Suprapubic skin (tissue), 4 donors: ENCODE measurements around the gene DSTN. TPM values are rescaled to one million over a fixed set of nuclear protein-coding genes. Genes with fewer than 3 reads are reported as not detected.

ENCODE experiments used
- DNase-seq, 2 donors: peaks; one replicate each; pipeline ENCODE4 v3.0.0-alpha.2; 2019; ENCODE audit warnings: low spot score in 2 of 2
- H3K27ac ChIP-seq: fragments of 200-600 bp; sonication (generic); one replicate; pipeline ENCODE4 v1.5.1; 2019
- H3K27me3 ChIP-seq: fragments of 200-600 bp; sonication (generic); one replicate; pipeline ENCODE4 v1.5.1; 2019
- H3K36me3 ChIP-seq: fragments of 200-600 bp; sonication (generic); one replicate; pipeline ENCODE4 v1.5.1; 2019
- H3K4me1 ChIP-seq: fragments of 200-600 bp; sonication (generic); one replicate; pipeline ENCODE4 v1.5.1; 2019
- H3K4me3 ChIP-seq: fragments of 200-600 bp; sonication (generic); one replicate; pipeline ENCODE4 v1.5.1; 2019; ENCODE audit warnings: mild to moderate bottlenecking
- H3K9me3 ChIP-seq: fragments of 200-600 bp; sonication (generic); one replicate; pipeline ENCODE4 v1.5.1; 2019
- EP300 ChIP-seq: sonication (generic); formaldehyde crosslinking; IDR thresholded peaks from one replicate; pipeline ENCODE4 v1.6.1; 2017; ENCODE audit warnings: antibody characterized with exemption
- POLR2A ChIP-seq, 2 donors: fragments of 450-650 bp; IDR thresholded peaks; one replicate each; pipeline ENCODE4 v1.6.1; 2017; ENCODE audit warnings: antibody characterized with exemption in 2 of 2, mild to moderate bottlenecking in 2 of 2, moderate library complexity in 2 of 2
- POLR2AphosphoS5 ChIP-seq, 3 donors: sonication (generic); formaldehyde crosslinking; IDR thresholded peaks; one replicate each; pipeline ENCODE4 v1.6.1; 2017; ENCODE audit warnings: antibody characterized with exemption in 3 of 3
- WGBS: methylation state at CpG from one replicate; pipeline ENCODE4 v1.1.5; 2018; 5-methylcytosine and 5-hydroxymethylcytosine counted together
- total RNA-seq, 4 donors: library from RNA; depleted of rRNA; stranded (reverse); fragments of >200 nt; gene quantifications; one replicate each; pipeline ENCODE4 v1.1.0, GENCODE V29; 2016
- TF ChIP-seq, protein P1 (sequence below), 2 donors: fragments of 200-600 bp in 1 of 2; fragments of 450-650 bp in 1 of 2; sonication (generic) in 1 of 2; IDR thresholded peaks; one replicate each; pipeline ENCODE4 v1.5.1; 2016 to 2019; ENCODE audit warnings: antibody characterized with exemption in 2 of 2, mild to moderate bottlenecking in 1 of 2, moderate library complexity in 1 of 2

Gene DSTN
- total RNA-seq, 4 donors from 2014 or later: 186 to 301 (median 258) TPM

DNA sequence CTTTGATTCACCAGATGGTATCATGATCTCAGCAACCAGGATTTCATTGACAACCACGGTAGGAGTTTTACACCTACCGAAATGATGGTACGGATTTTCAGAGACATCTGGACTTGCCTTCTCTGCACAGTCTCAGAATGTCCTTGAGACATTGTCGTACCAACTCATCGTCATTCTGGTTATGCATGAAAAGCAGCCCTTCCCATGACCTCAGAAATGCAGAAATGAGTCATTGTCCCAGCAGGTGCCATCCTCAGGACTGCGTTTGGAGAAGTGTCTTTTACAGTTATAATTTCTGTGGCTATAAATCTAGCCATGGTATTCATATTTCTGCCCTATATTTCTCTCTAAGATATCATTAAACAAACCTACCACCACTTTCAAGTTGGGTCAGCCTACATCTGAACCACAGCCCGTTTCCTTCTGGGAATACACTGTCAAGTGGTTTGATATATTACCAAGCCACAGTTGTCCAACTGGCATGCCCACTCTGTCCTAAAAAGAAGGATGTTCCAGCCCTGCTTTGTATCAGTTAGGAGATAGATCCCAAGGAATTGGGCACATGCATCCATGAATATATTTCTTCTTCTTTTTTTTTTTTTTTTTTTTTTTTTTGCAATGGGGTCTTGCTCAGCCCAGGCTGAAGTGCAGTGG, 31.2 kb upstream of the DSTN start:
- H3K36me3 ChIP-seq: no peaks in the 10 kb centered on the region
- 35% methylated on average over 7 of the region's 7 CpGs for WGBS
- TF ChIP-seq POLR2AphosphoS5 (IDR thresholded peaks at IDR 0.05) (no peak), EP300 (no peak), POLR2A (IDR thresholded peaks at IDR 0.05) (no peak)
- TF ChIP-seq, protein P1, sequence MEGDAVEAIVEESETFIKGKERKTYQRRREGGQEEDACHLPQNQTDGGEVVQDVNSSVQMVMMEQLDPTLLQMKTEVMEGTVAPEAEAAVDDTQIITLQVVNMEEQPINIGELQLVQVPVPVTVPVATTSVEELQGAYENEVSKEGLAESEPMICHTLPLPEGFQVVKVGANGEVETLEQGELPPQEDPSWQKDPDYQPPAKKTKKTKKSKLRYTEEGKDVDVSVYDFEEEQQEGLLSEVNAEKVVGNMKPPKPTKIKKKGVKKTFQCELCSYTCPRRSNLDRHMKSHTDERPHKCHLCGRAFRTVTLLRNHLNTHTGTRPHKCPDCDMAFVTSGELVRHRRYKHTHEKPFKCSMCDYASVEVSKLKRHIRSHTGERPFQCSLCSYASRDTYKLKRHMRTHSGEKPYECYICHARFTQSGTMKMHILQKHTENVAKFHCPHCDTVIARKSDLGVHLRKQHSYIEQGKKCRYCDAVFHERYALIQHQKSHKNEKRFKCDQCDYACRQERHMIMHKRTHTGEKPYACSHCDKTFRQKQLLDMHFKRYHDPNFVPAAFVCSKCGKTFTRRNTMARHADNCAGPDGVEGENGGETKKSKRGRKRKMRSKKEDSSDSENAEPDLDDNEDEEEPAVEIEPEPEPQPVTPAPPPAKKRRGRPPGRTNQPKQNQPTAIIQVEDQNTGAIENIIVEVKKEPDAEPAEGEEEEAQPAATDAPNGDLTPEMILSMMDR (IDR thresholded peaks at IDR 0.05): no peak
- H3K27ac ChIP-seq: no peak overlapping the region
- no peak for DNase-seq
- H3K4me3 ChIP-seq: no peak overlapping the region
- H3K4me1 ChIP-seq: peaks cover 19% of the 10 kb centered on the region
- no peaks in the 10 kb centered on the region for H3K27me3 ChIP-seq
- H3K9me3 ChIP-seq: no peaks in the 10 kb centered on the region

GRCh38 chr20:17541596-17541995, 28.3 kb upstream of the DSTN start:
- DNase-seq: no peak
- Histone ChIP-seq H3K27me3 (no peaks in the 10 kb centered on the region), H3K36me3 (no peaks in the 10 kb centered on the region), H3K4me1 (peaks cover 25% of the 10 kb centered on the region), H3K27ac (no peak overlapping the region), H3K4me3 (no peak overlapping the region), H3K9me3 (no peaks in the 10 kb centered on the region)
- TF ChIP-seq, protein P1 (IDR thresholded peaks at IDR 0.05): no peak
- TF ChIP-seq POLR2A (IDR thresholded peaks at IDR 0.05) (no peak), EP300 (no peak), POLR2AphosphoS5 (IDR thresholded peaks at IDR 0.05) (no peak)
- 87% methylated on average over 3 of the region's 3 CpGs for WGBS

GRCh38 chr20:17541996-17542395, 27.9 kb upstream of the DSTN start:
- H3K36me3 ChIP-seq: no peaks in the 10 kb centered on the region
- H3K4me3 ChIP-seq: no peak overlapping the region
- no peaks in the 10 kb centered on the region for H3K27me3 ChIP-seq
- WGBS: 85% methylated on average over 5 of the region's 5 CpGs
- TF ChIP-seq POLR2A (IDR thresholded peaks at IDR 0.05) (no peak), EP300 (no peak), POLR2AphosphoS5 (IDR thresholded peaks at IDR 0.05) (no peak)
- TF ChIP-seq, protein P1 (IDR thresholded peaks at IDR 0.05): no peak
- DNase-seq: no peak
- no peak overlapping the region for H3K27ac ChIP-seq
- H3K9me3 ChIP-seq: no peaks in the 10 kb centered on the region
- peaks cover 21% of the 10 kb centered on the region for H3K4me1 ChIP-seq

GRCh38 chr20:17542481-17542880, 27.4 kb upstream of the DSTN start:
- H3K4me3 ChIP-seq: no peak overlapping the region
- peaks cover 19% of the 10 kb centered on the region for H3K4me1 ChIP-seq
- no peaks in the 10 kb centered on the region for H3K9me3 ChIP-seq
- no peaks in the 10 kb centered on the region for H3K27me3 ChIP-seq
- peak overlapping the region; percentile 57 for H3K27ac ChIP-seq
- WGBS: 95% methylated on average over 1 of the region's 1 CpG
- DNase-seq: no peak
- no peak for TF ChIP-seq POLR2A (IDR thresholded peaks at IDR 0.05)
- no peak for TF ChIP-seq EP300
- no peak for TF ChIP-seq POLR2AphosphoS5 (IDR thresholded peaks at IDR 0.05)
- TF ChIP-seq, protein P1 (IDR thresholded peaks at IDR 0.05): no peak
- H3K36me3 ChIP-seq: no peaks in the 10 kb centered on the region

- no peak overlapping the region for H3K4me3 ChIP-seq
- TF ChIP-seq EP300 (no peak), POLR2AphosphoS5 (IDR thresholded peaks at IDR 0.05) (no peak), POLR2A (IDR thresholded peaks at IDR 0.05) (no peak)
- TF ChIP-seq, protein P1 (IDR thresholded peaks at IDR 0.05): no peak
- no peak for DNase-seq
- no peaks in the 10 kb centered on the region for H3K9me3 ChIP-seq
- no peaks in the 10 kb centered on the region for H3K36me3 ChIP-seq
- 72% methylated on average over 4 of the region's 4 CpGs for WGBS
- peaks cover 17% of the 10 kb centered on the region for H3K4me1 ChIP-seq
- H3K27ac ChIP-seq: peak overlapping the region; percentile 57
- H3K27me3 ChIP-seq: no peaks in the 10 kb centered on the region
Observed at GRCh38 chr20:17542993-17543412, 26.9 kb upstream of the DSTN start.
